ENCODE measurements around the gene TERB2. TPM values are rescaled to one million over a fixed set of nuclear protein-coding genes. Genes with fewer than 3 reads are reported as not detected.
A peak's percentile ranks its signal among the peaks of the same experiment; 100 is the strongest.

Gene TERB2
- total and polyA plus RNA-seq, 2 donors (not counting 3 experiments of a cell fraction or from before 2014, with no cell fraction given), result not detected

GRCh38 chr15:45027220-45027619, 70.7 kb downstream of the TERB2 start:
- ChIA-PET POLR2A (interaction anchor here (0.6 kb wide), 1 partner anchor 728 kb away, joined by 5 read pairs; no protein-coding TSS in a partner anchor), CTCF (interaction anchor here (2.2 kb wide), 1 partner anchor 10 kb away, joined by 10 read pairs; no protein-coding TSS in a partner anchor)
- BruUV-seq (replicated peaks), result no TSS peak
- H3K9ac ChIP-seq (replicated peaks; ENCODE audit: extremely low read depth, insufficient read depth, low read length), result no peak overlapping the region
- H4K20me1 ChIP-seq (replicated peaks; ENCODE audit: control insufficient read depth, extremely low read depth, insufficient read depth, low read length), result no peaks in the 10 kb centered on the region
- intact Hi-C loops (cut with micrococcal nuclease), result no loop called here
- no peaks in the 10 kb centered on the region for H3K36me3 ChIP-seq (ENCODE audit: control insufficient read depth in 2 of 2, extremely low read depth in 1 of 2, insufficient read depth in 2 of 2, low read length in 2 of 2)
- peaks cover 4% of the 10 kb centered on the region for H3K79me2 ChIP-seq (ENCODE audit: control insufficient read depth, insufficient read depth, low read length)
- H3K4me1 ChIP-seq (ENCODE audit: control insufficient read depth, extremely low read depth, insufficient read depth, low read length), result peaks cover 25% of the 10 kb centered on the region
- no peaks in the 10 kb centered on the region for H3K9me3 ChIP-seq (replicated peaks; ENCODE audit: control insufficient read depth, insufficient read depth, low read length)
- no peak overlapping the region for H3K4me3 ChIP-seq (replicated peaks in 1 of 3; ENCODE audit: insufficient read depth in 1 of 3, low read depth in 1 of 3, low read length in 3 of 3)
- no peaks in the 10 kb centered on the region for H3K9me1 ChIP-seq (replicated peaks; ENCODE audit: control insufficient read depth, extremely low read depth, insufficient read depth, low read length)
- FAIRE-seq (no peak), DNase-seq (ENCODE audit: low read depth, low spot score) (no peak)
- H2AFZ ChIP-seq (ENCODE audit: low read depth, low read length), result no peak overlapping the region
- H3K27me3 ChIP-seq (ENCODE audit: control insufficient read depth in 2 of 2, insufficient read depth in 2 of 2, low read length in 2 of 2), result no peaks in the 10 kb centered on the region
- dilution Hi-C loops (cut with MboI; ENCODE audit: extremely low pct_ligation_motif_present, low sequenced_read_pairs), result no loop called here
- H3K4me2 ChIP-seq (ENCODE audit: insufficient read depth, low read length), result peak overlapping the region; percentile 71
- no peak overlapping the region for H3K27ac ChIP-seq (ENCODE audit: insufficient read depth, low read depth, low read length)
- no peak for TF ChIP-seq FOS (IDR thresholded peaks at IDR 0.05; ENCODE audit: borderline replicate concordance, insufficient read depth, low read length)
- TF ChIP-seq MAX (IDR thresholded peaks at IDR 0.05; ENCODE audit: insufficient read depth, insufficient read length), result no peak
- TF ChIP-seq MYC (IDR thresholded peaks at IDR 0.05; ENCODE audit: low read depth, low read length), result no peak
- TF ChIP-seq POLR2AphosphoS5 (IDR thresholded peaks at IDR 0.05; ENCODE audit: insufficient read depth, low read depth, low read length), result no peak
- no peak for TF ChIP-seq EZH2 (IDR thresholded peaks at IDR 0.05; ENCODE audit: borderline replicate concordance, low read depth, low read length, severe bottlenecking)
- TF ChIP-seq POLR2A (IDR thresholded peaks at IDR 0.05; ENCODE audit: low read depth, low read length), result no peak

Small RNAs within 50 kb of the gene (small RNA-seq; reads per million reads assigned to genes)
- gene RNU1-78P (ENCODE audit: insufficient read depth, insufficient read length, low read depth, low replicate concordance) (not detected), gene RNU6-1108P (ENCODE audit: insufficient read depth, insufficient read length, low read depth, low replicate concordance) (not detected), gene RNU6-1332P (ENCODE audit: insufficient read depth, insufficient read length, low read depth, low replicate concordance) (not detected), gene RNU6-966P (ENCODE audit: insufficient read depth, insufficient read length, low read depth, low replicate concordance) (not detected)

Other genes with a start within 250 kb of the TERB2 start
- 0.42 TPM in 1 of 2 replicates, not detected in the other for gene PATL2, start 245.4 kb upstream of the TERB2 start, total RNA-seq
- 0.18 and 0.33 TPM in 2 replicates for gene PATL2, start 245.4 kb upstream of the TERB2 start, polyA plus RNA-seq
- gene B2M, start 245.2 kb upstream of the TERB2 start, total RNA-seq, result 725 and 985 TPM in 2 replicates
- 5,169 and 5,206 TPM in 2 replicates for gene B2M, start 245.2 kb upstream of the TERB2 start, polyA plus RNA-seq
- gene TRIM69, start 220.2 kb upstream of the TERB2 start, total RNA-seq, result 10.5 and 13.0 TPM in 2 replicates
- gene TRIM69, start 220.2 kb upstream of the TERB2 start, polyA plus RNA-seq, result 4.3 and 4.8 TPM in 2 replicates
- gene SORD, start 66.5 kb downstream of the TERB2 start, total RNA-seq, result 16.6 and 23.0 TPM in 2 replicates
- 18.0 and 31.8 TPM in 2 replicates for gene SORD, start 66.5 kb downstream of the TERB2 start, polyA plus RNA-seq
- not detected in 2 replicates for gene DUOX2, start 157.5 kb downstream of the TERB2 start, total RNA-seq
- 0.01 and 0.02 TPM in 2 replicates for gene DUOX2, start 157.5 kb downstream of the TERB2 start, polyA plus RNA-seq
- not detected in 2 replicates for gene DUOXA2, start 157.6 kb downstream of the TERB2 start, total RNA-seq
- gene DUOXA2, start 157.6 kb downstream of the TERB2 start, polyA plus RNA-seq, result not detected in 2 replicates
- not detected in 2 replicates for gene DUOXA1, start 173.2 kb downstream of the TERB2 start, total RNA-seq
- gene DUOXA1, start 173.2 kb downstream of the TERB2 start, polyA plus RNA-seq, result 0.07 TPM in 1 of 2 replicates, not detected in the other
- not detected in 2 replicates for gene DUOX1, start 173.3 kb downstream of the TERB2 start, total RNA-seq
- not detected in 2 replicates for gene DUOX1, start 173.3 kb downstream of the TERB2 start, polyA plus RNA-seq
- 5.2 and 5.6 TPM in 2 replicates for gene SHF, start 231.3 kb downstream of the TERB2 start, total RNA-seq
- gene SHF, start 231.3 kb downstream of the TERB2 start, polyA plus RNA-seq, result 2.8 and 3.8 TPM in 2 replicates